ENCODE measurements around the gene ODAD4. TPM values are rescaled to one million over a fixed set of nuclear protein-coding genes. Genes with fewer than 3 reads are reported as not detected.

Gene ODAD4
- total RNA-seq, 8 experiments from 2014 or later = 0.31 to 10.4 (median 4.6) TPM

GRCh38 chr17:41986634-41987033 lies 56.2 kb downstream of the ODAD4 start:
- H3K4me3 ChIP-seq = no peak overlapping the region
- in situ Hi-C loops (cut with MboI; ENCODE audit: low pct_unique_long_range_greater_than_20kb in 2 of 9, low sequenced_read_pairs in 9 of 9, unreplicated experiment in 9 of 9) = no loop called here
- ATAC-seq (replicated peaks in 6 of 8) = no peak
- no peak overlapping the region for H3K27ac ChIP-seq
- 88 to 100% (median 100%) methylated on average over 1 of the region's 1 CpG; no CpG with 5 or more reads in 4 of the 10 experiments for WGBS, 10 experiments
- H3K4me1 ChIP-seq (replicated peaks in 1 of 2) = no peaks in the 10 kb centered on the region

GRCh38 chr17:41987642-41988041 lies 57.2 kb downstream of the ODAD4 start:
- peak in 6 of 8 experiments; percentile 33 to 89 (median 58) for ATAC-seq (replicated peaks in 6 of 8)
- Histone ChIP-seq H3K4me3 (no peak overlapping the region), H3K27ac (no peak overlapping the region), H3K4me1 (replicated peaks in 1 of 2) (peaks cover 0 to 3% of the 10 kb centered on the region in 2 donors)
- 60 to 100% (median 100%) methylated on average over 1 to 3 of the region's 3 CpGs; no CpG with 5 or more reads in 7 of the 10 experiments for WGBS, 10 experiments
- in situ Hi-C loops (cut with MboI; ENCODE audit: low pct_unique_long_range_greater_than_20kb in 2 of 9, low sequenced_read_pairs in 9 of 9, unreplicated experiment in 9 of 9) = no loop called here

- Histone ChIP-seq H3K4me3 (no peak overlapping the region), H3K27ac (no peak overlapping the region), H3K4me1 (replicated peaks in 1 of 2) (peaks cover 0 to 5% of the 10 kb centered on the region in 2 donors)
- 83 to 100% (median 100%) methylated on average over 1 to 2 of the region's 2 CpGs; no CpG with 5 or more reads in 3 of the 10 experiments for WGBS, 10 experiments
- in situ Hi-C loops (cut with MboI; ENCODE audit: low pct_unique_long_range_greater_than_20kb in 2 of 9, low sequenced_read_pairs in 9 of 9, unreplicated experiment in 9 of 9) = no loop called here
- no peak for ATAC-seq (replicated peaks in 6 of 8)
These were observed 58.0 kb downstream of the ODAD4 start for GRCh38 chr17:41988418-41988817.

- H3K4me1 ChIP-seq (replicated peaks in 1 of 2) = peaks cover 0 to 5% of the 10 kb centered on the region in 2 donors
- in situ Hi-C loops (cut with MboI; ENCODE audit: low pct_unique_long_range_greater_than_20kb in 2 of 9, low sequenced_read_pairs in 9 of 9, unreplicated experiment in 9 of 9) = no loop called here
- WGBS, 10 experiments = 71 to 99% (median 77%) methylated on average over 1 to 5 of the region's 5 CpGs; no CpG with 5 or more reads in 3 of the 10 experiments
- ATAC-seq (replicated peaks in 6 of 8) = no peak
- no peak overlapping the region for H3K27ac ChIP-seq
- H3K4me3 ChIP-seq = no peak overlapping the region
These were observed 59.4 kb downstream of the ODAD4 start for GRCh38 chr17:41989702-41990419.

GRCh38 chr17:41992576-41992975 lies 62.2 kb downstream of the ODAD4 start:
- Histone ChIP-seq H3K27ac (peak overlapping the region in 1 of 2 donors; percentile 52), H3K4me1 (replicated peaks in 1 of 2) (peaks cover 0 to 5% of the 10 kb centered on the region in 2 donors), H3K4me3 (no peak overlapping the region)
- ATAC-seq (replicated peaks in 6 of 8) = peak in 4 of 8 experiments; percentile 45 to 53 (median 48)
- in situ Hi-C loops (cut with MboI; ENCODE audit: low pct_unique_long_range_greater_than_20kb in 2 of 9, low sequenced_read_pairs in 9 of 9, unreplicated experiment in 9 of 9) = no loop called here
- WGBS, 10 experiments = 31 to 70% (median 63%) methylated on average over 1 to 3 of the region's 3 CpGs; no CpG with 5 or more reads in 5 of the 10 experiments

GRCh38 chr17:41996855-41997164 lies 66.4 kb downstream of the ODAD4 start:
- no peak for ATAC-seq (replicated peaks in 6 of 8)
- in situ Hi-C loops (cut with MboI; ENCODE audit: low pct_unique_long_range_greater_than_20kb in 2 of 9, low sequenced_read_pairs in 9 of 9, unreplicated experiment in 9 of 9) = no loop called here
- no peak overlapping the region for H3K27ac ChIP-seq

GRCh38 chr17:41998497-41998896 lies 68.1 kb downstream of the ODAD4 start:
- WGBS, 10 experiments = 0 to 100% (median 48%) methylated on average over 1 to 2 of the region's 2 CpGs; no CpG with 5 or more reads in 2 of the 10 experiments
- Histone ChIP-seq H3K4me3 (no peak overlapping the region), H3K4me1 (replicated peaks in 1 of 2) (no peaks in the 10 kb centered on the region), H3K27ac (no peak overlapping the region)
- in situ Hi-C loops (cut with MboI; ENCODE audit: low pct_unique_long_range_greater_than_20kb in 2 of 9, low sequenced_read_pairs in 9 of 9, unreplicated experiment in 9 of 9) = no loop called here
- no peak for ATAC-seq (replicated peaks in 6 of 8)

More at GRCh38 chr17:41996855-41997164, 66.4 kb downstream of the ODAD4 start:
- Histone ChIP-seq H3K4me1 (replicated peaks in 1 of 2) (peaks cover 0 to 5% of the 10 kb centered on the region in 2 donors), H3K4me3 (no peak overlapping the region)
- 67 to 100% (median 98%) methylated on average over 1 to 2 of the region's 2 CpGs; no CpG with 5 or more reads in 6 of the 10 experiments for WGBS, 10 experiments

GRCh38 chr17:42000413-42001133 lies 70.2 kb downstream of the ODAD4 start:
- 80 to 100% (median 94%) methylated on average over 1 to 3 of the region's 3 CpGs; no CpG with 5 or more reads in 2 of the 10 experiments for WGBS, 10 experiments
- no peaks in the 10 kb centered on the region for H3K4me1 ChIP-seq (replicated peaks in 1 of 2)

GRCh38 chr17:42001729-42002128 lies 71.3 kb downstream of the ODAD4 start:
- WGBS, 10 experiments = 90 to 100% (median 96%) methylated on average over 1 to 2 of the region's 2 CpGs; no CpG with 5 or more reads in 4 of the 10 experiments
- Histone ChIP-seq H3K27ac (no peak overlapping the region), H3K4me3 (no peak overlapping the region), H3K4me1 (replicated peaks in 1 of 2) (no peaks in the 10 kb centered on the region)
- no peak for ATAC-seq (replicated peaks in 6 of 8)
- in situ Hi-C loops (cut with MboI; ENCODE audit: low pct_unique_long_range_greater_than_20kb in 2 of 9, low sequenced_read_pairs in 9 of 9, unreplicated experiment in 9 of 9) = no loop called here

More at GRCh38 chr17:42000413-42001133, 70.2 kb downstream of the ODAD4 start:
- H3K27ac ChIP-seq = no peak overlapping the region
- peak in 1 of 8 experiments; percentile 17 for ATAC-seq (replicated peaks in 6 of 8)
- in situ Hi-C loops (cut with MboI; ENCODE audit: low pct_unique_long_range_greater_than_20kb in 2 of 9, low sequenced_read_pairs in 9 of 9, unreplicated experiment in 9 of 9) = no loop called here
- H3K4me3 ChIP-seq = no peak overlapping the region

GRCh38 chr17:42002175-42002791 lies 71.9 kb downstream of the ODAD4 start:
- H3K4me1 ChIP-seq (replicated peaks in 1 of 2) = no peaks in the 10 kb centered on the region
- in situ Hi-C loops (cut with MboI; ENCODE audit: low pct_unique_long_range_greater_than_20kb in 2 of 9, low sequenced_read_pairs in 9 of 9, unreplicated experiment in 9 of 9) = no loop called here
- ATAC-seq (replicated peaks in 6 of 8) = no peak
- no peak overlapping the region for H3K4me3 ChIP-seq
- WGBS, 10 experiments = 74 to 100% (median 93%) methylated on average over 1 to 7 of the region's 7 CpGs; no CpG with 5 or more reads in 1 of the 10 experiments
- no peak overlapping the region for H3K27ac ChIP-seq

- no peak overlapping the region for H3K27ac ChIP-seq
- no peaks in the 10 kb centered on the region for H3K4me1 ChIP-seq (replicated peaks in 1 of 2)
- no peak overlapping the region for H3K4me3 ChIP-seq
These were observed 72.4 kb downstream of the ODAD4 start for GRCh38 chr17:42002792-42003301.

GRCh38 chr17:42005166-42005565 lies 74.7 kb downstream of the ODAD4 start:
- WGBS, 10 experiments = 0 to 100% (median 71%) methylated on average over 1 of the region's 1 CpG; no CpG with 5 or more reads in 2 of the 10 experiments
- ATAC-seq (replicated peaks in 6 of 8) = no peak
- no peak overlapping the region for H3K27ac ChIP-seq
- no peak overlapping the region for H3K4me3 ChIP-seq
- in situ Hi-C loops (cut with MboI; ENCODE audit: low pct_unique_long_range_greater_than_20kb in 2 of 9, low sequenced_read_pairs in 9 of 9, unreplicated experiment in 9 of 9) = no loop called here
- H3K4me1 ChIP-seq (replicated peaks in 1 of 2) = no peaks in the 10 kb centered on the region

More at GRCh38 chr17:42002792-42003301, 72.4 kb downstream of the ODAD4 start:
- in situ Hi-C loops (cut with MboI; ENCODE audit: low pct_unique_long_range_greater_than_20kb in 2 of 9, low sequenced_read_pairs in 9 of 9, unreplicated experiment in 9 of 9) = no loop called here
- 13 to 100% (median 74%) methylated on average over 1 to 3 of the region's 3 CpGs; no CpG with 5 or more reads in 2 of the 10 experiments for WGBS, 10 experiments
- peak in 4 of 8 experiments; percentile 32 to 92 (median 72) for ATAC-seq (replicated peaks in 6 of 8)

Measured in motor neuron (in vitro differentiated cells).